Measurements from ENCODE around the gene TMEM240.
"Not testable (repeated sequence)": the region's sequence is repeated elsewhere in the genome, so short reads cannot be mapped to it uniquely, and the experiment has no call there.

TMEM240 gene

DNA sequence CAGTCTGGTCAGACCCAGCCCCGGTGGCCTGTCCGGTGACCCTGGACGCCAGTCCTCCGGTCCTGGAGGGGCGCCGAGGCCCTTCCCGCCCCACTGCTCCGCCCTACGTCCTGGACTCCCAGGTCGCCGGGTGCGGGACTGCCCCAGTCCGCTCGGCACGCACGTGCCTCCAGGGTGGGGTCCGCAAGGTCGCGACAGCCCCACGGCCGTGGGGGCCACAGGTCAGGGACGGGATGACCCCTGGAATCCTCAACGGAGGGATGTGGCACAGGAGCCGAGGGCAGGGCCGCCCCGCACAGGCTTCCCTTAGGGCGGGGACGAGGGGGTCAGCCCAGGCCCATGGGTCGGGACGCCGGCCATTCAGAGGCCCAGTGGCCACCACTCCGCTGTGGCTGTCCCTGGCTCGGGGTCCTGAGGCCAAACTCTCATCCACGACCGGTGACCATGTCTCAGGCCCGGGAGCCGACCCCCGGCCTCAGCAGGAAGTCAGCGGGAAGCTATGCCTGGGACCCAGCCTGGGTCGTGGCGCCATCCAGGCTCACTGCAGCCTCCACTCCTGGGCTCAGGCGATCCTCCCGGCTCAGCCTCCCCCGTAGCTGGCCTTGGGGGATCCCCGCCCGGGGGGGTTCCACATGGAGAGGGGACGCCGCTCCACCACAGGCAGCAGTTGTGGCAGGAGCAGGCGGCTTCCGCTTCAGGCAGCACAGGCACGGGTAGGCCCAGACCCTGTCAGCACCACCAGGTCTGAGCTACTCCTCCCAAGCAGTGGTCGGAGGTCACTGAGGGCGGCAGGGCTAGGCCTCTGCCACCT, 599 bp upstream of the TMEM240 start:
- DNase-seq (ENCODE audit: low spot score) = no peak

- peak; percentile 73 for DNase-seq (ENCODE audit: low spot score)
Observed at GRCh38 chr1:1539310-1540089, 924 bp downstream of the TMEM240 start.

DNA sequence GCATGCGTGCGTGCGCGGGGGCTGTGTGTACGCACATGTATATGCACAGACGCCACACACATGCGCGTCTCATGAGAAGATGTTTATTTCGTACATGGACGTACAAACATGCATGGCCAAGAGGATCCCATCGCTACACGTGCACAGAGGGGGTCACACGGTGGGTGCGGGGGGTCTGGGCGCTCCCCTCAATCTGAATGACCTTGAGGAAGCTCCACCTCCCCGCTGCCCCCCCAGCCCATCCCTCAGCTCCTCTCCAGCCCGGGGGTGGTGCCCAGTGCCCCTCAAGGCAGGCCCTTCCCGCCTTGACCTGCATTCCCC, 1.5 kb downstream of the TMEM240 start:
- DNase-seq (ENCODE audit: low spot score) = no peak

DNA sequence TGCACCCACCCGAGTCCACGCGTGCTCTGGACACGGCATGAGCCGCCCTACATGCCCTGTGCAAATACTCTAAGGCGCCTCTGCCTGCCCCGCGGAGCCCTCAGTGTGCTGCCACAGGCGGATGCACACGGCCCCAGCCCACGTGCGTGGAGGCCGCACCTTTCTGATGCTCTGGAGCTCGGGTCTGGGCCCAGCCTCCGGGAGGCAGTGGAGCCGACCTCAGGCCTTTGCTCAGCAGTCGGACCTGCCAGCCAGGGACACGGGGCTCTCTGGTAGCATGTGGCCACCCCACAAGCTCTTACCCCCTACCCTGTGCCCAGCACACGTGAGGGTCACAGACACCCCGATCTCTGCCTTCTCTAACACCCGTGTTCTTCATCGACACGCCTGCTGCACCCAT, 2.1 kb downstream of the TMEM240 start:
- no peak for DNase-seq (ENCODE audit: low spot score)

- no peak for DNase-seq (ENCODE audit: low spot score)
Observed at GRCh38 chr1:1537626-1538250, 2.7 kb downstream of the TMEM240 start.

DNA sequence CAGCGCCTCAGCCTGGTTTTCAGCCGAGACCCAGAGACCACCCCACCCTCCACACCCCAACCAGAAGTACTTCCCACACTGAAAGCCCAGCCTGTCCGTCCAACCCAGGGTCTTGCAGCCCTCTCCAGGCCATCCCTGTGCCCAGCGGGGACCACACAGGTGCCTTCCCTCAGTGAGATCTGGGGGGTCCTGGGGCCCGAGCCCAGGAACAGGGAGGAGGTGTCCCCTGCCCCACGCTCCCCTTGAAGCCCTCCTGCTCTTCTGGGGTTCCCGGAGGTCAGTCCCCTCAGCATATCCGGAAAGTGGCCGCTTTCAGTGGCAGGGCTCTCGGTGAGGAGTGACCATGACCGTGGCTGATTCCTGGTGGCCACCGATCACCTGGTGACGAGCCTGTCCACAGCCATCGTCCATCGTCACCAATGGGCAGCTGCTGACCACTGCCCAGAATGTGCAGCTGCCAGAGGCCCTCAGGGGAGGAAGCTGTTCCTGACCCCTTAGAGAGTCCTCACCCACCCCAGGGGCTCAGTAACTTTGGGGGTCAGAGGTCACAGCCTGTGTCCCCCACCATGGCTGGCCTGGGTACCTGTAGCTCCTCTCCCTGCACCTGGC, 3.4 kb downstream of the TMEM240 start:
- no peak for DNase-seq (ENCODE audit: low spot score)

DNA sequence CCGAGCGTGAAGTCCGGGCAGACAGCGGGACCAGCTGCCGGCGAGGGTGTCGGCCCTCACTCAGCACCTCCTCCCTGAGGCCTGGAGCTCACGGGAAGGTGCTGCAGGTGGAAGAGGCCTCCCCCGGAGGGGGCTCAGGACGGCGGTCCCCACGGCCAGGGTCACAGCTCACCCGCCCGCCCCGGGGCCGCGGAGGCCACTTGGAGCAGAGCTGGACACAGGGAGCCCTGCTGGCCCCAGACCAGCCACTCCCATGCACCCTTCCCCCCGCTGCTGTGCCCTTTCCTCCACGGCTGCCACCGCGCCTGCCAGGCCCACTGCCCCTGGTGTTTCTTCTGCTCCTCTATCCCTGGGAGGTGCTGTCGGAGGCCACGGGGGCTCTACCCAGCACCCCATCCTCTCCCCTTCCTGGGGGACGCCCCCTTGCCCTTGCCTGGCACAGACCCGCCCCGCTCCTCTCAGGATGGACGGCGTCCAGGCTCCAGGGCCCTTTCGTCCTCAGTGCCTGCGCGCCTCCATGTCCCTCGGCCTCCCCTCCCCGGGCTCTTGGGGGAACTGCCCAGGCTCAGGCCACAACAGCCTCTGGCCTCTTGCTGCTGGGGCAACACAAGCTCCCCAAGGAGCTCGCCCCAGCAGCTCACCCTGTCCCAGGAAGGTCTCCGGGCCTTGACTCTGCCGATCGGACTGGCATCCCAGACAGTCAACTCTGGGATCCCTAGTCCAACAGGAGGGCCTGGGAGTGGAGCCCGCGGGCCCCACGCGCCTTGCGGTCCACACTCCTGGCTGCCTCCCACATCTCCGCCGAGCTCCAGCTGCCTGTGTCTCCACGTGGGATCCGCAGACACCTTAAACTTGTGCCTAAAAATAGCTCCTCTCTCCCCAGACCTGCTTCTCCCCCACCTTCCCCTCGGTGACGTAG, 4.1 kb downstream of the TMEM240 start:
- no peak for DNase-seq (ENCODE audit: low spot score)

DNA sequence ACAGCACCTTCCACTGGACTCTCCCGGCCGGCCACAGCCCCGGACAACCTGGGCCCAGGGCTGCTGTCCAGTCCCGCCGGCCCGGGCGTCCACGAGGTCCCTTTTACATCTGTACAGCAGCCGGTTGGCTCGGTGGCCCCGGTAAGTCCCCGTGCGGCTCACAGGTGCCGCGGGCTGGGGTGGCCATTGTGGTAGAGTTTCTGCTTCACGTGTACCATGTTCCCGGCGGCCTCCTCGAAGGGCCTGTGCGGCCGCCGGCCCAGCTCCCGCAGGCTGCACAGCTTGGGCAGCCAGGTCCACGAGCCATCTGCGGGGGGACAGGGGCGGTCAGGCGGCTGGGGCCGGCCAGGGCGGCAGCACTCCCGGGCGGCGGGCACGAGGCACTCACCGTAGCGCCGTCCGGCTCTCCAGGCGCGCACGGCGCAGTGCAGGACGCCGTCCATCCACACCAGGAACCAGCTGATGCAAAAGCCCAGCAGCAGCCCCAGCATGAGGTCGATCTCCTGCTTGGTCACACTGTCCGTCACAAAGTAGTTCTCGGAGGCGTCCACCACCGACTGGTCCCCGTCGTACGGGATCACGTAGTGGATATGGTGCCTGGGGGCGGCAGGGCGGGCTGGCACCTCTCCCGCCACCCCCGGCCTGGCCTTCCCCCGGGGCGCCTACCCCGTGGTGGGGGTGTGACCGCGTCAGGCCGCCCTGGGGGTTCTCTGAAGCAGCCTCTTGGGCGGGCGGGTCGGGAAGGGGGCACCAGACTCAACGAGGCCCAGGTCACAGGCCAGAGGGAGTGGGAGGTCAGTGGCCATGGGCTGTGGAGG, 5.0 kb downstream of the TMEM240 start:
- DNase-seq (ENCODE audit: low spot score) = no peak

DNA sequence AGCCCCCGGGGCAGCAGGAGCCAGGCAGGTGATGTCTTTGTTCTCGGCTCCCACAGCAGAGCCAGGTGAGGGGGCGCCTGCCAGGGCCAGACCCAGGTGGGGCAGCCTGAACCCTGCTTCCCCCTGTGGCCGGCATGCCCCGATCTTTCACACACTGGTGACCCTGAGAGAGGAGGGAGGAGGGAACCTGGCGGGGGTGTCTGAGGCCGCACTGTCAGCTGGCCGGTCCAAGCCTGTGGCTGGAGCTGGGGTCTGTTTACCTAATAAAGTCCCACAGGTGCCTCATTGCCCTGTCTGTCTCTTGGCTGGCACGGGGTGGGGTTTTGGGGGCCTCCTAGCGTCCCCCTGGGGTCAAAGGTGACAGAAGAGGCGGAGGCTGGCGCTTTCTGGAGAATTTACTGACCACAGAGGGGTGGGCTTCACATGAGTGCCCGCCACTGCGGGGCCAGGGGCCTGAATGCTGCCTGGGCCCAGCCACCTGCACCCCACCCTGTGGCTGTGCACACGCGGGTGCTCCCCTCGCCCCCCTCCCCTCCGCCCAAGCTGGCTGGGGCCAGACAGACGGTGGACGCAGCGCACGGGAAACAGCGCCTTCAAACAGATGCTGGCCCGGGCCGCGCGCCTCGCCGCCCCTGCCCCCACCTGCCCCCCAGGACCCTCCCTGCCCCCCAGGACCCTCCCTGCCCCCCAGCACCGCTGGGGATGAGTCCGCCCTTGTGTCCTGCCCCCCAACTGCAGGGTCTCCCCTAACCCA, 5.8 kb downstream of the TMEM240 start:
- no peak for DNase-seq (ENCODE audit: low spot score)

- DNase-seq (ENCODE audit: low spot score) = not testable (repeated sequence)
Observed at GRCh38 chr1:1533894-1534291, 6.5 kb downstream of the TMEM240 start.

DNA sequence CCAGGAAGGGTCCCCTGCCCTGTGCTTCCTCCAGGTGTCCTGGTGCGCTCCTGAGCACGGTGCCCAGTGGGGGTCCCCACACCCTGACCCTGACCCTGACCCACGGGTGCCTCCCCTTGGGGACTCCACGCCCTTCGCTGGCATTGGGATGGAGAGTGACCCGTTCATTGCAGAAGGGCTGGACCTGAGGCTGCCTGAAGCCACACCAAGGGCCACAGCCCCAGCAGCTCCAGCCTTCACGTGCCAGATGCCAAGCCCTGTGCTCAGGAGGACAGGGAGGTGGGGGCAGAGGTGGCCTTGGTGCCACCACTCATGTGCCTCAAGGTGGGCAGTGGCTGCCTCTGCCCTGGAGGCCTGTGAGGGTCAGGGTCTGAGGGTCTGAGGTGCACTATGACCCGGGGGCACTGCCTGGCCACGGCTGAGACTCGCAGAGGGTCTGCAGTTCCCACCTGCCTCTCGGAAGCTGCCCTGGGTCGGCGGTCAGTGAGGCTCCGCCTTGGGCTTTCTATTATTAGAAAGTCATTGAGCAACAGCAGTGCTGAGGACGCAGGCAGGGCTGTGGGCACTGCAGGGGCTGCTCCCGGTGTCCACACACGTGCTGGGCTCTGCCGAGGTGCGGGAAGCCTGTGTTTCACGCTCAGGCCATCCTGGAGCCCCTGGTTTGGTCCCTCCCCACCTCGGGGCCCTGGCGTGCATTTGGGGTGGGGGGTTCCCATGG, 7.1 kb downstream of the TMEM240 start:
- DNase-seq (ENCODE audit: low spot score) = not testable (repeated sequence)

GRCh38 chr1:1531947-1532346, 8.5 kb downstream of the TMEM240 start:
- DNase-seq (ENCODE audit: low spot score) = no peak

- no peak for DNase-seq (ENCODE audit: low spot score)
Observed at GRCh38 chr1:1529936-1530335, 10.5 kb downstream of the TMEM240 start.

GRCh38 chr1:1529321-1529720, 11.1 kb downstream of the TMEM240 start:
- DNase-seq (ENCODE audit: low spot score) = peak; percentile 4

DNA sequence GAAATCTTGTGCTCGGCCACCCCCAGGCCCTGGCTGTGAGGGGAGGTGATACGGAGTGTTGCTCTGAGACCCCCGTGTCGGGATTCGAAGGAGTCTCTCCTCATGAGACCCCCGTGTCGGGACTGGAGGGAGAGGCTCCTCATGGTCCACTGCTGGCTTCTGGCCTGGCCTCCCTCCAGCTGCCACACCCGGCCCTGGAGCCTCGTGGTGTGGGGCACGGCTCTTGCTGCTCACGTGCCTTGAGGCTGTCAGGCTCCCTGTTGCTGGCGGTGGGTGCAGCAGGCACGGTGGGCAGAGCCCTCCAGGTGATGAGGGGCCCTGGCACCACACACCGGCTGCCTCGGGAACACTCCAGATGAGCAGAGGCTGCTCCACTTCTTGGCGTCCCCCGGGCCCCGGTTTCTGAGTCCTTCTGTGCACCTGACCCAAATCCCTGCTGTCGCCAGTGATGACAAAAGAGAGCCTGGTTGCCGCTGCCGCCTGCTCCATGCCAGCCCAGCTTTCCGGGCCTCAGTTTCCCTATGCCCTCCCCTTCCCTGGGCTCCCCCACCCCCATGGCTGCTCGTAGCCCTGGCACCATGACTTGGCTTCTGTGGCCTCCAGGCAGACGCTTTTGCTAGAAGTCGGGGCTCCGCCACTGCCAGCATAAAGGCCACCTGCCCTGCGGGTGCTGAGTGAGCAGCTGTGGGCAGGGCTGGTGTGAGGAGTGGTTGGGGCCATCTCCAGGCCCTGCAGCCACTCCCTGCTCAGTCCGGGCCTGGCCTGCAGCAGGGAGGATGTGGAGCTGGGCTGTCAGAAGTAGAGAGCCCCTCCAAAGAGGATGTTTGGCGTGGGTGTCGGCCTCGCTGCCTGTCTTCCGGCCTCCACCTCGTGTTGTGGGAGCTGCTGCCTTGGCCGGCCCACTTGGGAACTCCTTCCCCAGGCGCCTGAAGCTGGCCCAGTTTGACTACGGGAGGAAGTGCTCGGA, 11.8 kb downstream of the TMEM240 start:
- DNase-seq (ENCODE audit: low spot score) = peak; percentile 7

GRCh38 chr1:1527092-1527816, 13.2 kb downstream of the TMEM240 start:
- peak; percentile 5 for DNase-seq (ENCODE audit: low spot score)

DNA sequence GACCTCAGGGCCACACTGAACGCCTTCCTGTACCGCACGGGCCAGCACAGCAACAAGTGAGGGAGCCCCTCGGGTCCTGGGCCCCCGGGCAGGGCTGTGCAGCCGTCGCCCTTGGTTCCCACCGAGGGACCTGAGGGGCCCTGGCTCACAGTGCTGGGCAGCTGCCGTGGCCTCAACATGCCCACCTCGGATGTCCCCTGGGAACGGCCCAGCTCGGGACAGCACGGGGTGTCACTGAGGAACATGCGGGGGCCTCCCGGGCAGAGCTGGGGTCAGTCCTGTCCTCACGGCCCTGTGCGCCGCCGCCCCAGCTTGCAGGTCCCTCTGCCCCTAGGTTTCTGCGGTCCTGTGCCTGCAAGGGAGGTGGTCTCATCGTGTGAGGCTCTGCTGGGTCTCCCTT, 13.9 kb downstream of the TMEM240 start:
- not testable (repeated sequence) for DNase-seq (ENCODE audit: low spot score)
